Mucosa of descending colon (tissue), 3 donors: Measurements from ENCODE around the gene NT5C1B. TPM values are rescaled to one million over a fixed set of nuclear protein-coding genes. Genes with fewer than 3 reads are reported as not detected.

Experiments used
- ATAC-seq: fragments of 200-7000 bp; cut with Tn5 transposase; one replicate; pipeline ENCODE4 v1.9.1; 2020; ENCODE audit warnings: mild to moderate bottlenecking, moderate library complexity
- DNase-seq, 3 donors: peaks; one replicate each; pipeline ENCODE4 v3.0.0-alpha.2; 2020
- H3K36me3 ChIP-seq: fragments of 200-600 bp; one replicate; pipeline ENCODE4 v1.8.0; 2021; ENCODE audit warnings: low read depth, mild to moderate bottlenecking
- H3K4me1 ChIP-seq: fragments of 200-600 bp; one replicate; pipeline ENCODE4 v1.8.0; 2021; ENCODE audit warnings: low read depth, mild to moderate bottlenecking
- H3K4me3 ChIP-seq: fragments of 200-600 bp; one replicate; pipeline ENCODE4 v1.8.0; 2021; ENCODE audit warnings: mild to moderate bottlenecking
- H3K9me3 ChIP-seq: fragments of 200-600 bp; one replicate; pipeline ENCODE4 v1.8.0; 2021; ENCODE audit warnings: mild to moderate bottlenecking
- intact Hi-C, 2 donors: fragments of 100-400 bp; cut with DNase I in 1 of 2; cut with micrococcal nuclease in 1 of 2; formaldehyde crosslinking; loops; one replicate each; pipeline versions ENCODE4 v1.11.0 to v1.11.1; 2022; cut with DNase I, micrococcal nuclease
- total RNA-seq, 3 donors: library from RNA; stranded (reverse); fragmentation: NEBNext Ultra II Directional in 2 of 3; extraction: Animal tissue kit (Norgen Biotek cat#: 25700) in 2 of 3; gene quantifications; one replicate each; pipeline versions ENCODE4 v1.2.1 to v1.2.4, GENCODE V29; 2021 to 2023
- TF ChIP-seq, protein P1 (sequence below): fragments of 200-600 bp; IDR thresholded peaks from one replicate; pipeline ENCODE4 v1.8.0; 2022; ENCODE audit warnings: antibody characterized with exemption, mild to moderate bottlenecking
- donor health status: DM: no; HTN: no; CAD: no; lungs with moderate emphysema.
- donor health status: DM: no; HTN: no; CAD: no.
- donor health status: DM: no; HTN: yes; CAD: no.

The NT5C1B gene
- total RNA-seq, 3 donors from 2014 or later, result not detected

DNA sequence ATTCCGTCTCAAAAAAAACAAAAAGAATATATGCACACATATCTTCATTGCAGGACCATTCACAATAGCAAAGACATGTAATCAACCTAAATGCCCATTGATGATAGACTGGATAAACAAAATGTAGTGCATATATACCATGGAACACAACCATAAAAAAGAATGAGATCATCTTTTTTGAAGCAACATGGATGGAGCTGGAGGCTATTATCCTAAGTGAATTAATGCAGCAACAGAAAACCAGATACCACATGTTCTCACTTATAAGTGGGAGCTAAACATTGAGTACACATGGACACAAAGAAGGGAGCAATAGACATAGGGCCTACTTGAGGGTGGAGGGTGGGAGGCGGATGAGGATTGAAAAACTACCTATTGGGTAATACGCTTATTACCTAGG is 8.8 kb downstream of the NT5C1B start:
- Histone ChIP-seq H3K4me3 (no peak overlapping the region), H3K36me3 (no peaks in the 10 kb centered on the region), H3K4me1 (no peaks in the 10 kb centered on the region), H3K9me3 (no peaks in the 10 kb centered on the region)
- intact Hi-C loops, result no loop called here
- TF ChIP-seq, protein P1, sequence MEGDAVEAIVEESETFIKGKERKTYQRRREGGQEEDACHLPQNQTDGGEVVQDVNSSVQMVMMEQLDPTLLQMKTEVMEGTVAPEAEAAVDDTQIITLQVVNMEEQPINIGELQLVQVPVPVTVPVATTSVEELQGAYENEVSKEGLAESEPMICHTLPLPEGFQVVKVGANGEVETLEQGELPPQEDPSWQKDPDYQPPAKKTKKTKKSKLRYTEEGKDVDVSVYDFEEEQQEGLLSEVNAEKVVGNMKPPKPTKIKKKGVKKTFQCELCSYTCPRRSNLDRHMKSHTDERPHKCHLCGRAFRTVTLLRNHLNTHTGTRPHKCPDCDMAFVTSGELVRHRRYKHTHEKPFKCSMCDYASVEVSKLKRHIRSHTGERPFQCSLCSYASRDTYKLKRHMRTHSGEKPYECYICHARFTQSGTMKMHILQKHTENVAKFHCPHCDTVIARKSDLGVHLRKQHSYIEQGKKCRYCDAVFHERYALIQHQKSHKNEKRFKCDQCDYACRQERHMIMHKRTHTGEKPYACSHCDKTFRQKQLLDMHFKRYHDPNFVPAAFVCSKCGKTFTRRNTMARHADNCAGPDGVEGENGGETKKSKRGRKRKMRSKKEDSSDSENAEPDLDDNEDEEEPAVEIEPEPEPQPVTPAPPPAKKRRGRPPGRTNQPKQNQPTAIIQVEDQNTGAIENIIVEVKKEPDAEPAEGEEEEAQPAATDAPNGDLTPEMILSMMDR, result no peak
- ATAC-seq, result no peak
- DNase-seq, result no peak

DNA sequence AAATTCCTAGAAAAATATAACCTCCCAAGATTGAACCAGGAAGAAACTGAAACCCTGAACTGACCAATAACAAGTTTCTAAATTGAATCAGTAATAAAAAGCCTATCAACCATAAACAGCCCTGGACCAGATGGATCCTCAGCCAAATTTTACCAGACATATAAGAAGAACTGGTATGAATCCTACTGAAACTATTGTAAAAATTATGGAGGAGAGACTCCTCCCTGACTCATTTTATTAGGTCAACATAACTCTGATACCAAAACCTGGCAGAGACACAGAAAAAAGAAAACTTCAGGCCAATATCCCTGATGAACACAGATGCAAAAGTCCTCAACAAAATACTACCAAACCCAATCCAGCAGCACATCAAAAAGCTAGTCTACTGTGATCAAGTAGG is 11.3 kb downstream of the NT5C1B start:
- intact Hi-C loops, result no loop called here
- Histone ChIP-seq H3K4me1 (no peaks in the 10 kb centered on the region), H3K4me3 (no peak overlapping the region), H3K9me3 (no peaks in the 10 kb centered on the region), H3K36me3 (no peaks in the 10 kb centered on the region)
- ATAC-seq (no peak), DNase-seq (no peak)
- TF ChIP-seq, protein P1, result no peak

DNA sequence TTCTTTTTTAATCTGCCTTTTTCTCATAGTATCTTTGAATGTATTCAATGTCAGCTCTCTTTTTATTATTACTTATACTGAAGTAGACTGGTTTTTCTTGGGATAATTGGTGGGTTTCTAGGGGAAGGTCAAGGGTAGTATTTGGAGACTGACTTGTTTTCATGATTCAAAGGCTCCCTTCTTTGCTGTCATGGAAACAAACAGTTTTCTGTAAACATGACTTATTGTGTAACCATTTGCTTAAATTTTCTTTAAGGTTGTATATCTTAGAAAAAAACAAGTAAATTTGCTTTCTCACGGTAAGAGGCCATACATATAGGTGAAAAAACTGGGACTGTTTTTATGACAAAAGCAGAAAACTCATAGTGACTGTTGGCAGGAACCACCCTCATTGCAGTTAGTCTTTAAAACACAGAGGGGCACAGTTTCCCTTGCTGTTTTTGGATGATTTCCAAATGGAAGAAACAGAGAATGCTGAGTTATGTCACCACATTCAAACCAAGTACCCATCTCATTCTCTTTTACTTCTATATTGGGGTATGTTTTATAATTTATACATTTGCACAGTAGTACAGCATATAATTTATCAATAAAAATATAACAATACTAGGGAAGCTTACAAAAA is 23.1 kb downstream of the NT5C1B start:
- Histone ChIP-seq H3K9me3 (peaks cover 3% of the 10 kb centered on the region), H3K4me3 (no peak overlapping the region), H3K36me3 (no peaks in the 10 kb centered on the region), H3K4me1 (no peaks in the 10 kb centered on the region)
- TF ChIP-seq, protein P1, result no peak
- intact Hi-C loops, result no loop called here
- DNase-seq, result no peak
- no peak for ATAC-seq

DNA sequence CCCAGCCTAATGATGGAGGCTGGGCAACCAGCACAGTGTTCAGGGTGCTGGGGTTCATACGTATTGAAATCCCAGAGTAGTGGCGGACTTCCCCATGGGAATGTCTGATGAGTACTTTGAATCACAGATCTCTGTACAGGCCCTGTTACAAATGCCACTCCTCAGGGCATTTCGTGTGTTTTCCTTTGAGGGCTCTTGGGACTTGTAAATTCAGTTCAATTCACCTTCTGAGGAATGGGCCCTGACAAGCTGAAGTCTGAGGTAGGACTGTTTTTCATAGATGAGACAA is 28.6 kb downstream of the NT5C1B start:
- intact Hi-C loops, result no loop called here
- H3K4me3 ChIP-seq, result peak overlapping the region; percentile 89
- H3K36me3 ChIP-seq, result no peaks in the 10 kb centered on the region
- DNase-seq (no peak), ATAC-seq (no peak)
- peaks cover 3% of the 10 kb centered on the region for H3K9me3 ChIP-seq
- H3K4me1 ChIP-seq, result peaks cover 7% of the 10 kb centered on the region
- TF ChIP-seq, protein P1, result no peak

DNA sequence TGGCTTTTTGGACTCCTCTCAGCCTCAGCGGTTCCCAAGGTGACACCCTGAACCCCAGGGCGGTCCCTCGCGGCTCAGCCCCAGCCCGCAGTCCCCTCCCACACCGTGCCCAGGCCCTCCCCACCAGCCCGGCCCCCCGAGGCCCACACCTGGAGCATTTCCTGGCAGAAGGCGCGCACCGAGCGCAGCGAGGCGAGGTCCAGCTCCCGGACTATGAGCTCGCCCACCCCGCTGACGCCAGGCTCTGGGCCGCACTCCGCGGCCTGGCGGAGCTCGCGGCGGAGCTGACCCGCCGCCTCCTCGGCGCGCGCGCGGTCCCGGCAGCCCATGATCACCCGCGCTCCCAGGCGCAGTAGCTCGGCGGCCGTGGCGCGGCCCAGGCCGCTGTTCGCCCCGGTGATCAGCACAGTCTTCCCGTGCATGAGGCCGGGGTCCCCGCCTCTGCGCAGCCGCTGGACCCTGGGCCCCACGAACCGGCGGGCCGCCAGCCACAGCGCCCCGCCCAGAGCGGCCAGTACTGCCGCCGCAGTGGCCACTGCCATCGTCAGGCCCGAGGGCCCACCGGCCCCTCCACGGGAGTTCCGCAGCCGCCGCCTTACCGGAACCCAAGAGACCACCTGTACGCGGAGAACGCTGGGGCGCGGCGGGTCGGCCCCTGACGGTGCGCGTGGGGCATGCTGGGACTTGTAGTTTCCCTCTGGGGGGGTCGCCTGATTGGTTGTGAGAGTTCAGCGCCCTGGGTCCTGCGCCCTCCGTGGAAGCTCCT is 29.2 kb downstream of the NT5C1B start, which contains the start of gene RDH14:
TSS of gene RDH14 (minus strand) at position 623 of the 766 bp plus-strand sequence. CDS start at position 542, 81 bp downstream.
- no peaks in the 10 kb centered on the region for H3K36me3 ChIP-seq
- ATAC-seq (peak; percentile 97), DNase-seq (peak; percentile 95 to 96 (median 95))
- H3K4me1 ChIP-seq, result peaks cover 7% of the 10 kb centered on the region
- intact Hi-C loops, result no loop called here
- H3K4me3 ChIP-seq, result peak within 1 kb of the TSS; percentile 89
- H3K9me3 ChIP-seq, result peaks cover 3% of the 10 kb centered on the region
- TF ChIP-seq, protein P1, result no peak
